Measurements from ENCODE around the gene DCDC1. TPM values are rescaled to one million over a fixed set of nuclear protein-coding genes. Genes with fewer than 3 reads are reported as not detected.

The DCDC1 gene
- total RNA-seq, 4 donors from 2014 or later: not detected

DNA sequence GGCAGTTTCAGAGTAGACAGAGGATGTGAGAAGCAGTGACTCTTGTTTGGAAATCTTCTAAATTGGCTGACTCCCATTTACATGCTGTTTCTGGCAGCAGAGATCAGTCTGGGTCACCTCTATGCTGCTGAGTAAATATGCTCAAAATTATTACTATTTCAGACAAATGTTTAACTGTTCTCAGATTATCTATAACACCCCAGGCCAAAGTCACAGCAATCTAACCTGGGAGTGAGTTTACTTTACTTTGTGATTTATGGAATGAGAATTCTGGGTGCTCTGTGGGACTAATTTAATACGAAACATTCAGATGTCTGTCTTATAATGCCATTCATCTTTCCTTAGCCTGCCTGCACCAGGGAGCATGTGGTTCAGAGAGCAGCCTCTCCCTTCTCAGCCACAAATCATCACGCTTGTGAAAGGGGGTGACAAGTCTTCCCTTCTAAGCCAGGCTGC lies 500.9 kb downstream of the DCDC1 start:
- DNase-seq: no peak
- no peak overlapping the region for H3K27ac ChIP-seq
- no peak overlapping the region for H3K4me3 ChIP-seq
- no peaks in the 10 kb centered on the region for H3K27me3 ChIP-seq
- no peaks in the 10 kb centered on the region for H3K9me3 ChIP-seq
- no peaks in the 10 kb centered on the region for H3K4me1 ChIP-seq
- intact Hi-C loops (cut with DNase I): no loop called here
- 62 to 72% methylated on average over 2 of the region's 2 CpGs for WGBS, 2 donors
- no peaks in the 10 kb centered on the region for H3K36me3 ChIP-seq
- TF ChIP-seq, protein P1, sequence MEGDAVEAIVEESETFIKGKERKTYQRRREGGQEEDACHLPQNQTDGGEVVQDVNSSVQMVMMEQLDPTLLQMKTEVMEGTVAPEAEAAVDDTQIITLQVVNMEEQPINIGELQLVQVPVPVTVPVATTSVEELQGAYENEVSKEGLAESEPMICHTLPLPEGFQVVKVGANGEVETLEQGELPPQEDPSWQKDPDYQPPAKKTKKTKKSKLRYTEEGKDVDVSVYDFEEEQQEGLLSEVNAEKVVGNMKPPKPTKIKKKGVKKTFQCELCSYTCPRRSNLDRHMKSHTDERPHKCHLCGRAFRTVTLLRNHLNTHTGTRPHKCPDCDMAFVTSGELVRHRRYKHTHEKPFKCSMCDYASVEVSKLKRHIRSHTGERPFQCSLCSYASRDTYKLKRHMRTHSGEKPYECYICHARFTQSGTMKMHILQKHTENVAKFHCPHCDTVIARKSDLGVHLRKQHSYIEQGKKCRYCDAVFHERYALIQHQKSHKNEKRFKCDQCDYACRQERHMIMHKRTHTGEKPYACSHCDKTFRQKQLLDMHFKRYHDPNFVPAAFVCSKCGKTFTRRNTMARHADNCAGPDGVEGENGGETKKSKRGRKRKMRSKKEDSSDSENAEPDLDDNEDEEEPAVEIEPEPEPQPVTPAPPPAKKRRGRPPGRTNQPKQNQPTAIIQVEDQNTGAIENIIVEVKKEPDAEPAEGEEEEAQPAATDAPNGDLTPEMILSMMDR (IDR thresholded peaks at IDR 0.05): no peak
- TF ChIP-seq POLR2A (IDR thresholded peaks at IDR 0.05): no peak

DNA sequence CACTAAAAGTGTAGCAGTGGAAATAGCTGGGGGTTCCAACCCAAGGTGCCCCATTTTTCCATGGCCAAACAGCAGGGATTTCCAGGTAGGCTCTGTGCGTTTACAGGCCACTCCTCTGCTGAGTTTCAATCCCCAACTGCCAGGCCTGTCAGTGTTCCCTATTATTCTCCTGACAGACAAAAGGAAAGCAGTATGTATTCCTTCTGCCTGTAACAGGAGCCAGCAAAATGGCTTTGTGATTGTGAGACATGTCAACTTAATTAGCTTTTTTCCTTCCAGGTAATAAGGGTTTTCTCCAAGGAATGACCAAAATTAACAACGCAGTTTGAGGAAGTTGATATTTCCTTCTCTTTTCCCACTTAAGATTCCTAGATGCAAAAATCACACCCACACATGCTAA lies 506.3 kb downstream of the DCDC1 start:
- no peaks in the 10 kb centered on the region for H3K4me1 ChIP-seq
- H3K36me3 ChIP-seq: no peaks in the 10 kb centered on the region
- no peak overlapping the region for H3K27ac ChIP-seq
- no peak overlapping the region for H3K4me3 ChIP-seq
- intact Hi-C loops (cut with DNase I): no loop called here
- TF ChIP-seq, protein P1 (IDR thresholded peaks at IDR 0.05): no peak
- no peak for TF ChIP-seq POLR2A (IDR thresholded peaks at IDR 0.05)
- no peaks in the 10 kb centered on the region for H3K9me3 ChIP-seq
- no peak for DNase-seq
- WGBS, 2 donors: 48 to 62% methylated on average over 2 of the region's 2 CpGs
- no peaks in the 10 kb centered on the region for H3K27me3 ChIP-seq

DNA sequence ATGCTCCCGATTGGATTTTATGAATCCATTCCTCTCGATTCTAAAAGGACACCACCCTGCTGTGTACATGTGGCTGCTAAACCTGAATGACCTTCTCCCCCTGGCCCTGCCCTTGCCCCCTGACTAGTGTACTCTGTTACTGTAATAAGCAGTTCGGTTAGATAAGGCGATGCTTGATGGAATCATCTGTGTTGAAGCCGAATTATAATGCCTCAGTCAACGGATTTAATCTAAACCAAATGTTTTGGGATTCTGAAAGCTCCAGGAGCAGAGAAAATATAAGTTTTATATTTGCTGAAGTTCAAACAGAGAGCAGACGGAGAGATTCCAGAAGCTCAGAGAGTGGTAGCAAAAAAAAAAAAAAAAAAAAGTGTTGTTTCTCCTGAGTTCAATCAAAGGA lies 508.0 kb downstream of the DCDC1 start:
- intact Hi-C loops (cut with DNase I): no loop called here

DNA sequence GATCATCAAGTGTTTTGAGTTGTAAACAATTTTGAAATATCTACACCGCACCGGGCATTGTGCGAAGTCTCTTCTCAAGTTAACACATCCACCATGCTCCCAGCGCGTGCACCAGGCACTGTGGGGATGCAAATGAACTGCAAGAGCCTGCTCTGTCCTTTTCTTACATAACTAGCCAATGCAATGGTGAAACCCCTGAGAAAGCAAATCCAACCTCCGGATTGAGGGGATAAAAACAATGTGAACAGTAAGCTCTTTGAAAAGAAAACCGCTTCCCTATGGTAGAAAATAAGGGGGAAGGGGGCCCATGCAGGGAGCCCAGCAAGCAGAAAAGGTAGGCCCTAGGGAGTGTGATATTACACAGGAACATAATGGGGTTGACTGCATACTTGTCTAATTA lies 508.5 kb downstream of the DCDC1 start:
- Histone ChIP-seq H3K27me3 (no peaks in the 10 kb centered on the region), H3K9me3 (no peaks in the 10 kb centered on the region), H3K4me1 (no peaks in the 10 kb centered on the region), H3K36me3 (no peaks in the 10 kb centered on the region), H3K4me3 (no peak overlapping the region), H3K27ac (no peak overlapping the region)
- TF ChIP-seq, protein P1 (IDR thresholded peaks at IDR 0.05): no peak
- no peak for TF ChIP-seq POLR2A (IDR thresholded peaks at IDR 0.05)
- intact Hi-C loops (cut with DNase I): no loop called here
- DNase-seq: no peak
- 66 to 88% methylated on average over 7 of the region's 7 CpGs for WGBS, 2 donors

More for the DNA sequence above, 508.0 kb downstream of the DCDC1 start:
- DNase-seq: no peak
- Histone ChIP-seq H3K9me3 (no peaks in the 10 kb centered on the region), H3K27me3 (no peaks in the 10 kb centered on the region), H3K36me3 (no peaks in the 10 kb centered on the region), H3K4me1 (no peaks in the 10 kb centered on the region), H3K27ac (no peak overlapping the region), H3K4me3 (no peak overlapping the region)
- WGBS, 2 donors: 66 to 87% methylated on average over 7 of the region's 7 CpGs
- TF ChIP-seq, protein P1 (IDR thresholded peaks at IDR 0.05): no peak

DNA sequence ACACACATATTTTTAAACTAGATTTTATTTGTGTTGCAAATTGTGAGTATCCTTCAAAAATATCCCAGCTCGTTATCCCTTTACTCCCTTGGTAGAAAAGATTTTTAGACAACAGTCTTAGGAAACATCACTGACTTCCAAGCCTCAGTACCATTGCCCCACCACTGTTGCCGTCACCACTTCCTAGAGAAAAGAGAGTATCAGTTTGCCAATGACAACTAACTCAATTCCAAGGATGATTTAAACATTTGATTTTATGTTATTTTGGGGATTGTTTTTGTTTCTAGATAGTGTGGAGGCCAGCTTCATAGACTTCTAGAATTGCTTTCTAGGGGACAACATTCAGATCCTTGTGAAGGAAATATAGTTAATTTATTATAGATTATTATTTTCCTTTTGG lies 509.4 kb downstream of the DCDC1 start:
- Histone ChIP-seq H3K4me1 (no peaks in the 10 kb centered on the region), H3K27me3 (no peaks in the 10 kb centered on the region), H3K36me3 (no peaks in the 10 kb centered on the region), H3K27ac (no peak overlapping the region), H3K4me3 (no peak overlapping the region), H3K9me3 (no peaks in the 10 kb centered on the region)
- 67 to 84% methylated on average over 2 of the region's 2 CpGs for WGBS, 2 donors
- no peak for TF ChIP-seq POLR2A (IDR thresholded peaks at IDR 0.05)
- TF ChIP-seq, protein P1 (IDR thresholded peaks at IDR 0.05): no peak
- intact Hi-C loops (cut with DNase I): no loop called here
- no peak for DNase-seq
